ENCODE results near the gene ZCCHC2. TPM values are rescaled to one million over a fixed set of nuclear protein-coding genes. Genes with fewer than 3 reads are reported as not detected.

Gene ZCCHC2
- total RNA-seq, 1 donor from 2014 or later = 18.5 TPM

DNA sequence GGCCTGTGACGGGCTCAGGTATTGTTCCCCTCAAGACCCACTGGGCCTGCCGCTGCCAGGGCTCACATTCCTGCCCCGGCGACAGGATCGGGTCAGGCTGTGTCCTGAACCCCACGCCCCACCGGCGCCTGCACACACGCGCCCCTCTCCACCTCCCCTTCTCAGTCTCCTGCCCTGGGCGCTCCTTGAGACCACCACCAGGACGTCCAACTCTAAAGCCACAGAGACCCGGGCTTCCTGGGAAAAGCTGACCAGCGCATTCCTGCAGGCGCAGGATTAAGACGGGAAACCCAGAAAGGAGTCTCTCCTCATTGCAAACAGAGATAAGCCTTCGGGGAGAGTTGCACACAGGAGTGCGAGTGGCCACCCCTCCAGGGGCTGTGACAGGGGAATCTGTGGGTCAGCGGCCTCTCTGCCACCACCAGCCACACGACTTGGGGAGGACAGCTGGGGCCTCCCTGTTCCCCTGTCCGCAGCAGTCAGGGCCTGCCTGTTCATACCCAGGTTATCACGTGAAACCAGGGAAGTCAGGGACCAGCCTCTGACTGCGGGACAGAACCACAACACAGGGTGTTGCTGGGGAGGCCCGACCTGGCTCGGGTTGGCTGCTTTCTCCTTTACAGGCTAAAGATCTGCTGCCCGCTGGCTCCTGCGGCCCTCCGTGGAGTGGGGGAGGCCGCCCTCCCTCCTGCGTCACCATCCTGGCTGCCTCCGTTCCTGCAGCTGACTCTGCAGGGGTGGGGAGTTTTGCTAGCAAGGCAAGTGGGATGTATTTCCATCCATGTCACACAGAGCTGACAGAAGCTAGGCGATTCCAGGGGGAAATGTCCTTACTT lies 88.8 kb downstream of the ZCCHC2 start:
- Mint-ChIP-seq H3K9me3 (ENCODE audit: low read depth) (no peaks in the 10 kb centered on the region), H3K27ac (no peak overlapping the region), H3K27me3 (peaks cover 41% of the 10 kb centered on the region), H3K4me3 (ENCODE audit: low read depth) (no peak overlapping the region), H3K4me1 (ENCODE audit: low read depth) (peaks cover 8% of the 10 kb centered on the region), H3K36me3 (ENCODE audit: insufficient read depth) (no peaks in the 10 kb centered on the region)
- TF ChIP-seq, protein P1, sequence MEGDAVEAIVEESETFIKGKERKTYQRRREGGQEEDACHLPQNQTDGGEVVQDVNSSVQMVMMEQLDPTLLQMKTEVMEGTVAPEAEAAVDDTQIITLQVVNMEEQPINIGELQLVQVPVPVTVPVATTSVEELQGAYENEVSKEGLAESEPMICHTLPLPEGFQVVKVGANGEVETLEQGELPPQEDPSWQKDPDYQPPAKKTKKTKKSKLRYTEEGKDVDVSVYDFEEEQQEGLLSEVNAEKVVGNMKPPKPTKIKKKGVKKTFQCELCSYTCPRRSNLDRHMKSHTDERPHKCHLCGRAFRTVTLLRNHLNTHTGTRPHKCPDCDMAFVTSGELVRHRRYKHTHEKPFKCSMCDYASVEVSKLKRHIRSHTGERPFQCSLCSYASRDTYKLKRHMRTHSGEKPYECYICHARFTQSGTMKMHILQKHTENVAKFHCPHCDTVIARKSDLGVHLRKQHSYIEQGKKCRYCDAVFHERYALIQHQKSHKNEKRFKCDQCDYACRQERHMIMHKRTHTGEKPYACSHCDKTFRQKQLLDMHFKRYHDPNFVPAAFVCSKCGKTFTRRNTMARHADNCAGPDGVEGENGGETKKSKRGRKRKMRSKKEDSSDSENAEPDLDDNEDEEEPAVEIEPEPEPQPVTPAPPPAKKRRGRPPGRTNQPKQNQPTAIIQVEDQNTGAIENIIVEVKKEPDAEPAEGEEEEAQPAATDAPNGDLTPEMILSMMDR (IDR thresholded peaks at IDR 0.05; ENCODE audit: unreplicated experiment) = no peak
- no peak for DNase-seq (ENCODE audit: low spot score, unreplicated experiment)

DNA sequence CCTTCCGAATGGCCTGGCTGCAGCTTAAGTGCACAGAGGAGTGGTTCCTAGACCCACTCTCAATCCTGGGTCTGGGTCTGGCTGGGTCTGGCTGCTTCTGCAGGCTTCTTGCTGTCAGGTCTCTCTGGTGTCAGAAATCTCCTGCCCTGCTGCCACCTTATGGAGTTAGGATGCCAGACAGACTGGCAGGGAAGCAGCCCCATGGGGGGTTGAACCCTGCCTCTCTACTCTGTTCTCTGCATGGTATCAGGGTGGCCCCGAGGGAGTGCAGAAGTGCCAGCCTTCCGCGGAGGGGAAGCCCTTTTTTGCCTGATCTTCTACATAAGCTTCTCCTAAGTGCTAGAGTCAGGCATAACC lies 89.4 kb downstream of the ZCCHC2 start:
- TF ChIP-seq, protein P1 (IDR thresholded peaks at IDR 0.05; ENCODE audit: unreplicated experiment) = no peak
- H3K4me3 Mint-ChIP-seq (ENCODE audit: low read depth) = no peak overlapping the region
- no peak overlapping the region for H3K27ac Mint-ChIP-seq
- H3K27me3 Mint-ChIP-seq = peaks cover 41% of the 10 kb centered on the region
- peaks cover 8% of the 10 kb centered on the region for H3K4me1 Mint-ChIP-seq (ENCODE audit: low read depth)
- H3K36me3 Mint-ChIP-seq (ENCODE audit: insufficient read depth) = no peaks in the 10 kb centered on the region
- DNase-seq (ENCODE audit: low spot score, unreplicated experiment) = no peak
- no peaks in the 10 kb centered on the region for H3K9me3 Mint-ChIP-seq (ENCODE audit: low read depth)

DNA sequence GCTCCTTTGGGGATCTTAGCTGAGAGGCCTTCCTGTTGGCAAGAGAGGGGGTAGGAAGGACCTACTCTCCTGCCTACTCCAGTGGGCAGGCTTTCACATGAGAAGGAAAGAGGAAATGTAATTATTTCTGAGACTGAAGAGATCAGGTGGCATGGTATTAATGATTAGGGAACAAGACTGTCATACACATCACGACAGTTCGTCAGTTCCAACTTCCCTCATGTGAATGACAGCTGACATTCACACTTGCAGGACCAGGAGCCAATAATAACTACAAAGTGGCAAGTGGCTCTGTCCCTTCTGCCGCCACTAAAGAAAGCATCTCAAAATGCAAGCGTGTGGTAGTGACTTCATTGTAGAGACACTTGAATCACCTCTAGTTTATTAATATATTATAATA lies 90.0 kb downstream of the ZCCHC2 start:
- Mint-ChIP-seq H3K27ac (no peak overlapping the region), H3K27me3 (peaks cover 42% of the 10 kb centered on the region), H3K4me1 (ENCODE audit: low read depth) (peaks cover 8% of the 10 kb centered on the region), H3K9me3 (ENCODE audit: low read depth) (no peaks in the 10 kb centered on the region), H3K36me3 (ENCODE audit: insufficient read depth) (no peaks in the 10 kb centered on the region), H3K4me3 (ENCODE audit: low read depth) (no peak overlapping the region)
- DNase-seq (ENCODE audit: low spot score, unreplicated experiment) = no peak
- TF ChIP-seq, protein P1 (IDR thresholded peaks at IDR 0.05; ENCODE audit: unreplicated experiment) = no peak

DNA sequence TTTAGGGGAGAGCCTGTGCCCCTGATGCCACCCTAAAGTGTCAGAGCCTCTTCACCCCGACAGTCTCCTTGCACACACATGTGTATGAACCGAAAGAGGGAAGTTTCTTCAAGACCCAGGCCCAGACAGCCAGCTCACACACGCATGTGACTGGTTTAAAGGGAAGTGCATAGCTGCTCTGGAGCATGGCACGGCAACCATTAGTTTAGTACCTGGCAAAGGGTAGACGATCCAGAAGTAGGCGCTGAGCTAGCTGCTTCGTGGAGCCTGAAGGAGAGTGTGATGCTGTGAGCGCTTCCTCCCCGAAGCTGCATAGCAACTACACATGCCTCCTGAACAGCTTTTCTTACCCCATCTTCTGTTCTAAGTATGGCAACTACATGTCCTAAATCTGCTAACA lies 91.7 kb downstream of the ZCCHC2 start:
- H3K4me1 Mint-ChIP-seq (ENCODE audit: low read depth) = peaks cover 8% of the 10 kb centered on the region
- peaks cover 43% of the 10 kb centered on the region for H3K27me3 Mint-ChIP-seq
- no peak overlapping the region for H3K27ac Mint-ChIP-seq
- H3K9me3 Mint-ChIP-seq (ENCODE audit: low read depth) = no peaks in the 10 kb centered on the region
- DNase-seq (ENCODE audit: low spot score, unreplicated experiment) = no peak
- TF ChIP-seq, protein P1 (IDR thresholded peaks at IDR 0.05; ENCODE audit: unreplicated experiment) = no peak
- no peak overlapping the region for H3K4me3 Mint-ChIP-seq (ENCODE audit: low read depth)
- no peaks in the 10 kb centered on the region for H3K36me3 Mint-ChIP-seq (ENCODE audit: insufficient read depth)

DNA sequence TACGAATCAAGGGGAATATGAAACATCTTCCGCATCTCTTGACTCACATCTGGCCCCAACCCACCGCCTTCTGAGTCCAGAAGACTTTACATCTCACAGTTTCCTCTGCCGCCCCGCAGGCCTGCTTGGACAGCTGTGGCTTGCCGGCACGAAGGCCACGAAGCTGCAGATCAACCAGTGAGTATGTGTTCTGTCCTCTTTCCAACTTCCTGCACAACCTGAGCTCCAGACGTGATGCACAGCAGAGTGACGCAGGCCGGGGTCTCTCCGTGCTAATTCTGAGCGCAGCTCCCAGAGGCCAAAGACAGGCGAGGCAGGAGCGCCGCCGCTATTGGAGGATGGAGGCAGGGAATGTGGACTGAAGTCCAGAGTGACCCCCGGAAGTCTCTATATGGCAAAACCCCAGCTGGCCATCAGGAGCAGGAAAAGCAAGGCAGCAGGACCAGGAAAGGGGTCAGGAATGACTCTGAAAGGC lies 93.5 kb downstream of the ZCCHC2 start:
- DNase-seq (ENCODE audit: low spot score, unreplicated experiment) = no peak
- Mint-ChIP-seq H3K36me3 (ENCODE audit: insufficient read depth) (no peaks in the 10 kb centered on the region), H3K4me1 (ENCODE audit: low read depth) (peaks cover 1% of the 10 kb centered on the region), H3K9me3 (ENCODE audit: low read depth) (no peaks in the 10 kb centered on the region), H3K27me3 (peaks cover 25% of the 10 kb centered on the region), H3K27ac (no peak overlapping the region), H3K4me3 (ENCODE audit: low read depth) (no peak overlapping the region)
- TF ChIP-seq, protein P1 (IDR thresholded peaks at IDR 0.05; ENCODE audit: unreplicated experiment) = no peak

All from progenitor cell of endocrine pancreas (in vitro differentiated cells).